Panc1 (cell line): ENCODE results near the gene SPAG6.

ENCODE experiments used
- SIN3A ChIP-seq: IDR thresholded peaks from 2 replicates; pipeline ENCODE4 v1.6.1; 2012; ENCODE audit warnings: low read depth, mild to moderate bottlenecking, low read length, moderate library complexity, borderline replicate concordance; ENCODE audit not compliant: insufficient read depth
- TF ChIP-seq, protein P1 (sequence below): fragments of 450-650 bp; IDR thresholded peaks from 2 replicates; pipeline ENCODE4 v1.5.1; 2017; ENCODE audit warnings: mild to moderate bottlenecking

DNA sequence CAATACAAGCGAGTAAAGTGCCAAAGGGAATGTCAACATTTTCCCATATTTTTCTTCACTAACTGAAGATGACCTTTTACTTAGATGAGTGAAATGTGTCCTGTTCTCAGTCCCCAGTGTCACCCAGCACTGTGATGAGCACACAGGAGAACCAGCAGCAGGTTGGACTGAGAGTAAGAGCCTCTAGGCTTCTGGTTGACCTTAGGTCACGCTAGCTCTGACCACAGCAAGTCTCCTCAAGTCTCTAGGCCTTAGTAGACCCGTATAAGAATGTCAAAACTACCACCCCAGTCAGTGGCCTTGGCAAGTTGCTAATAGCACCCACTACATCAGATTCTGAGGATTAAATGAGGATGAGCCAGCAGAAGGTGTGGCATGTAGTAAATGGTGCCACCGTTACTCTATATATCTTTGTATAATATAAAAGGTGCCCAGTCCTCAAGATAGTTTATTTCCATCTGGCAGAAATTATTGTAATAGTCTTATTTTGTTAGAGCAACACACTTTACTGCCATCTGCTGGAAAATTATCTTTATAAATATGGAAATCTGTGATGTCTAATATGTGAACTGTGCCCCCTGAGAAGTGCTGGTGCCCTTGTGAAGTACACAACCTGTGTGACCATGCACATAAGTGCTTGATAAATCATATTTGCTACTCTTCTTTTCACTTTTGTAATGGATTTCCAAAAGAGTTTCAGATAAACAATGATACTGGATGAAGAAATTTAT, 75.7 kb downstream of the SPAG6 start:
- TF ChIP-seq, protein P1, sequence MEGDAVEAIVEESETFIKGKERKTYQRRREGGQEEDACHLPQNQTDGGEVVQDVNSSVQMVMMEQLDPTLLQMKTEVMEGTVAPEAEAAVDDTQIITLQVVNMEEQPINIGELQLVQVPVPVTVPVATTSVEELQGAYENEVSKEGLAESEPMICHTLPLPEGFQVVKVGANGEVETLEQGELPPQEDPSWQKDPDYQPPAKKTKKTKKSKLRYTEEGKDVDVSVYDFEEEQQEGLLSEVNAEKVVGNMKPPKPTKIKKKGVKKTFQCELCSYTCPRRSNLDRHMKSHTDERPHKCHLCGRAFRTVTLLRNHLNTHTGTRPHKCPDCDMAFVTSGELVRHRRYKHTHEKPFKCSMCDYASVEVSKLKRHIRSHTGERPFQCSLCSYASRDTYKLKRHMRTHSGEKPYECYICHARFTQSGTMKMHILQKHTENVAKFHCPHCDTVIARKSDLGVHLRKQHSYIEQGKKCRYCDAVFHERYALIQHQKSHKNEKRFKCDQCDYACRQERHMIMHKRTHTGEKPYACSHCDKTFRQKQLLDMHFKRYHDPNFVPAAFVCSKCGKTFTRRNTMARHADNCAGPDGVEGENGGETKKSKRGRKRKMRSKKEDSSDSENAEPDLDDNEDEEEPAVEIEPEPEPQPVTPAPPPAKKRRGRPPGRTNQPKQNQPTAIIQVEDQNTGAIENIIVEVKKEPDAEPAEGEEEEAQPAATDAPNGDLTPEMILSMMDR: peak; percentile 35; the same call in 1 of the 2 replicates
- TF ChIP-seq SIN3A: no peak
